ENCODE measurements around the gene COPA. TPM values are rescaled to one million over a fixed set of nuclear protein-coding genes. Genes with fewer than 3 reads are reported as not detected.

COPA gene
- total and polyA plus RNA-seq, 2 experiments from 2014 or later, result 141 to 151 TPM

- H3K9me2 ChIP-seq (replicated peaks; ENCODE audit: insufficient read depth), result no peaks in the 10 kb centered on the region
- no peaks in the 10 kb centered on the region for H3K9me3 ChIP-seq (ENCODE audit: low read depth)
- no peak for DNase-seq (ENCODE audit: low spot score)
- H3K36me3 ChIP-seq (replicated peaks; ENCODE audit: insufficient read depth, low read depth), result peaks cover 3% of the 10 kb centered on the region
- peaks cover 7% of the 10 kb centered on the region for H4K20me1 ChIP-seq (ENCODE audit: insufficient read depth, poor library complexity, severe bottlenecking)
- H3K79me2 ChIP-seq, result peaks cover 54% of the 10 kb centered on the region
- no peak for TF ChIP-seq EZH2phosphoT487 (IDR thresholded peaks at IDR 0.05; ENCODE audit: low read depth, severe bottlenecking, unreplicated experiment)
- TF ChIP-seq EZH2 (IDR thresholded peaks at IDR 0.05; ENCODE audit: borderline replicate concordance), result no peak
- no peak for TF ChIP-seq CTCF (IDR thresholded peaks at IDR 0.05; ENCODE audit: poor library complexity)
- no peak overlapping the region for H3K4me3 ChIP-seq
- no peak overlapping the region for H2AFZ ChIP-seq
- no peaks in the 10 kb centered on the region for H3K27me3 ChIP-seq
- no peak overlapping the region for H3K27ac ChIP-seq
- H3K4me1 ChIP-seq (ENCODE audit: insufficient read depth), result no peaks in the 10 kb centered on the region
- WGBS (ENCODE audit: low lambda C conversion rate, missing lambda C conversion rate), result 79% methylated on average over 2 of the region's 2 CpGs
- no peak overlapping the region for H3K4me2 ChIP-seq
These were observed 27.7 kb downstream of the COPA start for GRCh38 chr1:160315359-160315758.

- Histone ChIP-seq H3K27ac (no peak overlapping the region), H3K9me2 (replicated peaks; ENCODE audit: insufficient read depth) (no peaks in the 10 kb centered on the region), H3K27me3 (no peaks in the 10 kb centered on the region), H3K36me3 (replicated peaks; ENCODE audit: insufficient read depth, low read depth) (no peaks in the 10 kb centered on the region), H2AFZ (no peak overlapping the region), H3K9me3 (ENCODE audit: low read depth) (no peaks in the 10 kb centered on the region), H3K4me1 (ENCODE audit: insufficient read depth) (no peaks in the 10 kb centered on the region), H4K20me1 (ENCODE audit: insufficient read depth, poor library complexity, severe bottlenecking) (no peaks in the 10 kb centered on the region), H3K4me2 (no peak overlapping the region), H3K4me3 (no peak overlapping the region), H3K79me2 (peaks cover 8% of the 10 kb centered on the region)
- no peak for DNase-seq (ENCODE audit: low spot score)
- TF ChIP-seq EZH2phosphoT487 (IDR thresholded peaks at IDR 0.05; ENCODE audit: low read depth, severe bottlenecking, unreplicated experiment) (no peak), EZH2 (IDR thresholded peaks at IDR 0.05; ENCODE audit: borderline replicate concordance) (no peak), CTCF (IDR thresholded peaks at IDR 0.05; ENCODE audit: poor library complexity) (no peak)
- WGBS (ENCODE audit: low lambda C conversion rate, missing lambda C conversion rate), result 100% methylated on average over 1 of the region's 1 CpG
These were observed 33.5 kb downstream of the COPA start for GRCh38 chr1:160309571-160309970.

- H3K79me2 ChIP-seq, result peaks cover 7% of the 10 kb centered on the region
These were observed 33.9 kb downstream of the COPA start for GRCh38 chr1:160309185-160309557.

More at GRCh38 chr1:160309185-160309557, 33.9 kb downstream of the COPA start:
- DNase-seq (ENCODE audit: low spot score), result no peak
- Histone ChIP-seq H3K9me3 (ENCODE audit: low read depth) (no peaks in the 10 kb centered on the region), H3K4me3 (no peak overlapping the region), H3K4me2 (no peak overlapping the region), H3K4me1 (ENCODE audit: insufficient read depth) (no peaks in the 10 kb centered on the region), H2AFZ (no peak overlapping the region), H3K9me2 (replicated peaks; ENCODE audit: insufficient read depth) (no peaks in the 10 kb centered on the region), H3K27me3 (no peaks in the 10 kb centered on the region), H3K27ac (no peak overlapping the region), H4K20me1 (ENCODE audit: insufficient read depth, poor library complexity, severe bottlenecking) (no peaks in the 10 kb centered on the region), H3K36me3 (replicated peaks; ENCODE audit: insufficient read depth, low read depth) (no peaks in the 10 kb centered on the region)
- TF ChIP-seq EZH2phosphoT487 (IDR thresholded peaks at IDR 0.05; ENCODE audit: low read depth, severe bottlenecking, unreplicated experiment), result no peak
- no peak for TF ChIP-seq EZH2 (IDR thresholded peaks at IDR 0.05; ENCODE audit: borderline replicate concordance)
- no peak for TF ChIP-seq CTCF (IDR thresholded peaks at IDR 0.05; ENCODE audit: poor library complexity)

All from hepatocyte (in vitro differentiated cells).